Raji (cell line): ENCODE data around the gene NRXN3.

Source experiments
- POLR2A ChIP-seq: IDR thresholded peaks from 2 replicates; pipeline ENCODE4 v1.6.1; 2011; ENCODE audit warnings: low read depth, low read length, control low read depth; ENCODE audit not compliant: insufficient read depth

NRXN3 gene

GRCh38 chr14:78170203-78170602 is at the start of gene NRXN3:
NRXN3 (plus strand) TSS chr14:78170373; CDS start chr14:78243094, 72,721 bp downstream.
- TF ChIP-seq POLR2A = no peak

GRCh38 chr14:78122436-78122835 is 47.7 kb upstream of the NRXN3 start:
- no peak for TF ChIP-seq POLR2A

GRCh38 chr14:78123650-78124253 is 46.4 kb upstream of the NRXN3 start:
- no peak for TF ChIP-seq POLR2A

GRCh38 chr14:78127961-78128360 is 42.2 kb upstream of the NRXN3 start:
- no peak for TF ChIP-seq POLR2A

- TF ChIP-seq POLR2A = no peak
Measured at GRCh38 chr14:78129375-78129774, 40.8 kb upstream of the NRXN3 start.

GRCh38 chr14:78130356-78130755 is 39.8 kb upstream of the NRXN3 start:
- TF ChIP-seq POLR2A = no peak

- no peak for TF ChIP-seq POLR2A
Measured at GRCh38 chr14:78131201-78131600, 39.0 kb upstream of the NRXN3 start.

- TF ChIP-seq POLR2A = no peak
Measured at GRCh38 chr14:78131616-78132015, 38.6 kb upstream of the NRXN3 start.

- no peak for TF ChIP-seq POLR2A
Measured at GRCh38 chr14:78135450-78135891, 34.7 kb upstream of the NRXN3 start.

GRCh38 chr14:78136695-78137094 is 33.5 kb upstream of the NRXN3 start:
- no peak for TF ChIP-seq POLR2A

GRCh38 chr14:78141590-78141989 is 28.6 kb upstream of the NRXN3 start:
- TF ChIP-seq POLR2A = no peak

- TF ChIP-seq POLR2A = no peak
Measured at GRCh38 chr14:78142998-78143397, 27.2 kb upstream of the NRXN3 start.

GRCh38 chr14:78143489-78144145 is 26.6 kb upstream of the NRXN3 start:
- no peak for TF ChIP-seq POLR2A

- TF ChIP-seq POLR2A = no peak
Measured at GRCh38 chr14:78152201-78153063, 17.7 kb upstream of the NRXN3 start.

- no peak for TF ChIP-seq POLR2A
Measured at GRCh38 chr14:78153064-78153341, 17.2 kb upstream of the NRXN3 start.

- no peak for TF ChIP-seq POLR2A
Measured at GRCh38 chr14:78154827-78155226, 15.3 kb upstream of the NRXN3 start.
